Stomach (tissue), 9 donors: ENCODE measurements around the gene TSPAN10. TPM values are rescaled to one million over a fixed set of nuclear protein-coding genes. Genes with fewer than 3 reads are reported as not detected.

Experiments used
- DNase-seq, 2 donors: peaks; one replicate each; pipeline versions ENCODE4 v3.0.0 to v3.0.0-alpha.2; 2013 to 2019
- H3K27ac ChIP-seq, 5 donors: fragments of 200-600 bp in 4 of 5; sonication (generic) in 4 of 5; one replicate each; pipeline ENCODE4 v1.5.1; 2013 to 2019; ENCODE audit warnings: mild to moderate bottlenecking in 1 of 5, moderate library complexity in 1 of 5
- H3K27me3 ChIP-seq, 3 donors: fragments of 200-600 bp; sonication (generic); one replicate each; pipeline ENCODE4 v1.5.1; 2017 to 2019; ENCODE audit warnings: mixed run types in 1 of 3
- H3K36me3 ChIP-seq, 4 donors: fragments of 200-600 bp; sonication (generic); 1 replicate in 3 of 4; 2 replicates in 1 of 4; pipeline ENCODE4 v1.5.1; 2016 to 2019
- H3K4me1 ChIP-seq, 4 donors: fragments of 200-600 bp; sonication (generic); one replicate each; pipeline ENCODE4 v1.5.1; 2016 to 2019
- H3K4me3 ChIP-seq, 4 donors: fragments of 200-600 bp; sonication (generic) in 3 of 4; one replicate each; pipeline ENCODE4 v1.5.1; 2016 to 2019; ENCODE audit warnings: mild to moderate bottlenecking in 1 of 4
- H3K9me3 ChIP-seq, 4 donors: fragments of 200-600 bp; sonication (generic); one replicate each; pipeline ENCODE4 v1.5.1; 2016 to 2019
- EP300 ChIP-seq: sonication (generic); formaldehyde crosslinking; IDR thresholded peaks from one replicate; pipeline ENCODE4 v1.6.1; 2017; ENCODE audit warnings: antibody characterized with exemption
- POLR2A ChIP-seq, 4 donors: fragments of 450-650 bp; IDR thresholded peaks; one replicate each; pipeline ENCODE4 v1.6.1; 2016; ENCODE audit warnings: antibody characterized with exemption in 4 of 4, control low read depth in 2 of 4, mild to moderate bottlenecking in 1 of 4, moderate library complexity in 1 of 4
- POLR2AphosphoS5 ChIP-seq, 3 donors: sonication (generic); formaldehyde crosslinking; IDR thresholded peaks; one replicate each; pipeline ENCODE4 v1.6.1; 2016; ENCODE audit warnings: antibody characterized with exemption in 3 of 3
- WGBS, 5 donors: extraction: QIAGEN DNeasy Blood & Tissue Kit in 3 of 5; methylation state at CpG; one replicate each; pipeline versions ENCODE4 v1.1.5 to v1.1.7; 2013 to 2018; 5-methylcytosine and 5-hydroxymethylcytosine counted together
- intact Hi-C: fragments of 100-400 bp; cut with DNase I; formaldehyde crosslinking; loops from one replicate; pipeline ENCODE4 v1.15.1; 2023; ENCODE audit warnings: low total_unique reads
- polyA plus RNA-seq, 3 donors: library from polyadenylated mRNA; stranded (reverse); fragments of 200-250 nt; gene quantifications; one replicate each; pipeline ENCODE4 v1.2.3, GENCODE V29; 2013
- total RNA-seq, 5 donors: library from RNA; depleted of rRNA; stranded (reverse); fragments of >200 nt; gene quantifications; one replicate each; pipeline versions ENCODE4 v1.1.0 to v1.2.3, GENCODE V29; 2014 to 2016
- TF ChIP-seq, protein P1 (sequence below), 7 experiments: fragments of 450-650 bp in 4 of 7; fragments of 200-600 bp in 3 of 7; sonication (generic) in 3 of 7; IDR thresholded peaks; one replicate each; pipeline ENCODE4 v1.5.1; 2016 to 2019; ENCODE audit warnings: antibody characterized with exemption in 7 of 7, control low read depth in 2 of 7, mild to moderate bottlenecking in 1 of 7
- donor health status: healthy with polysubstance abuse.
- donor health status: Bipolar disorder and iron deficiency.
- donor health status: healthy.

The TSPAN10 gene
- total and polyA plus RNA-seq, 8 donors, result 1.1 to 1.5 (median 1.2) TPM; not detected in 5

DNA sequence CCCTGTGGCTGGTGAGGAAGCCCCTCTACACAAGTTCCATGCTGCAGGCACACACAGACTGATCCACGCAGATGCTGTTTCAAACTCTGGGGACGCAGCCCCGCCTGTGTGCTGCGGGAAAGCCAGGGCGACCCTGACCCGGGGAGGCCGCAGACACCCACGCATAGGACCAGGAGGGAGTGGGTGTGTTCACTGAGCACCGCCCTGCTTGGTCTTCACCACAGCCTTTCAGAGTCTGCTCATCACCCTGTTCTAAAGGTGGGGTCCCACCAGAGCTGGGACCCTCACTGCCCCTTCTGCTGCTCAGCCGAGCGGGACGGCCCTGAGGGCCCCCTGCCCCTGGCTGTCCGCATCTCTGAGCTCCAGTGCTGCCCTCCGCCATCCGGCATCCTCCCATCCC lies 7.5 kb downstream of the TSPAN10 start:
- peaks cover 0 to 11% (median 9%) of the 10 kb centered on the region in 4 donors for H3K9me3 ChIP-seq
- H3K4me3 ChIP-seq, result no peak overlapping the region
- TF ChIP-seq, protein P1, sequence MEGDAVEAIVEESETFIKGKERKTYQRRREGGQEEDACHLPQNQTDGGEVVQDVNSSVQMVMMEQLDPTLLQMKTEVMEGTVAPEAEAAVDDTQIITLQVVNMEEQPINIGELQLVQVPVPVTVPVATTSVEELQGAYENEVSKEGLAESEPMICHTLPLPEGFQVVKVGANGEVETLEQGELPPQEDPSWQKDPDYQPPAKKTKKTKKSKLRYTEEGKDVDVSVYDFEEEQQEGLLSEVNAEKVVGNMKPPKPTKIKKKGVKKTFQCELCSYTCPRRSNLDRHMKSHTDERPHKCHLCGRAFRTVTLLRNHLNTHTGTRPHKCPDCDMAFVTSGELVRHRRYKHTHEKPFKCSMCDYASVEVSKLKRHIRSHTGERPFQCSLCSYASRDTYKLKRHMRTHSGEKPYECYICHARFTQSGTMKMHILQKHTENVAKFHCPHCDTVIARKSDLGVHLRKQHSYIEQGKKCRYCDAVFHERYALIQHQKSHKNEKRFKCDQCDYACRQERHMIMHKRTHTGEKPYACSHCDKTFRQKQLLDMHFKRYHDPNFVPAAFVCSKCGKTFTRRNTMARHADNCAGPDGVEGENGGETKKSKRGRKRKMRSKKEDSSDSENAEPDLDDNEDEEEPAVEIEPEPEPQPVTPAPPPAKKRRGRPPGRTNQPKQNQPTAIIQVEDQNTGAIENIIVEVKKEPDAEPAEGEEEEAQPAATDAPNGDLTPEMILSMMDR (IDR thresholded peaks at IDR 0.05), result no peak
- TF ChIP-seq POLR2AphosphoS5 (IDR thresholded peaks at IDR 0.05) (no peak), POLR2A (IDR thresholded peaks at IDR 0.05) (no peak), EP300 (no peak)
- H3K36me3 ChIP-seq, result peaks cover 0 to 5% (median 0%) of the 10 kb centered on the region in 4 donors
- no peak for DNase-seq
- 86 to 91% (median 89%) methylated on average over 6 to 15 of the region's 15 CpGs for WGBS, 5 donors
- no peak overlapping the region for H3K27ac ChIP-seq
- intact Hi-C loops, result no loop called here
- peaks cover 14 to 30% (median 25%) of the 10 kb centered on the region in 3 donors for H3K27me3 ChIP-seq
- H3K4me1 ChIP-seq, result peaks cover 0 to 10% (median 5%) of the 10 kb centered on the region in 4 donors

GRCh38 chr17:81644976-81645952 lies 8.3 kb downstream of the TSPAN10 start:
- intact Hi-C loops, result no loop called here
- peaks cover 0 to 10% (median 5%) of the 10 kb centered on the region in 4 donors for H3K4me1 ChIP-seq
- DNase-seq, result no peak
- WGBS, 5 donors, result 77 to 90% (median 86%) methylated on average over 14 to 29 of the region's 29 CpGs
- no peak overlapping the region for H3K27ac ChIP-seq
- H3K27me3 ChIP-seq, result peaks cover 15 to 38% (median 31%) of the 10 kb centered on the region in 3 donors
- TF ChIP-seq, protein P1 (IDR thresholded peaks at IDR 0.05), result no peak
- no peak for TF ChIP-seq POLR2A (IDR thresholded peaks at IDR 0.05)
- TF ChIP-seq EP300, result no peak
- TF ChIP-seq POLR2AphosphoS5 (IDR thresholded peaks at IDR 0.05), result no peak
- peaks cover 0 to 5% (median 0%) of the 10 kb centered on the region in 4 donors for H3K36me3 ChIP-seq
- peaks cover 0 to 11% (median 9%) of the 10 kb centered on the region in 4 donors for H3K9me3 ChIP-seq
- no peak overlapping the region for H3K4me3 ChIP-seq

DNA sequence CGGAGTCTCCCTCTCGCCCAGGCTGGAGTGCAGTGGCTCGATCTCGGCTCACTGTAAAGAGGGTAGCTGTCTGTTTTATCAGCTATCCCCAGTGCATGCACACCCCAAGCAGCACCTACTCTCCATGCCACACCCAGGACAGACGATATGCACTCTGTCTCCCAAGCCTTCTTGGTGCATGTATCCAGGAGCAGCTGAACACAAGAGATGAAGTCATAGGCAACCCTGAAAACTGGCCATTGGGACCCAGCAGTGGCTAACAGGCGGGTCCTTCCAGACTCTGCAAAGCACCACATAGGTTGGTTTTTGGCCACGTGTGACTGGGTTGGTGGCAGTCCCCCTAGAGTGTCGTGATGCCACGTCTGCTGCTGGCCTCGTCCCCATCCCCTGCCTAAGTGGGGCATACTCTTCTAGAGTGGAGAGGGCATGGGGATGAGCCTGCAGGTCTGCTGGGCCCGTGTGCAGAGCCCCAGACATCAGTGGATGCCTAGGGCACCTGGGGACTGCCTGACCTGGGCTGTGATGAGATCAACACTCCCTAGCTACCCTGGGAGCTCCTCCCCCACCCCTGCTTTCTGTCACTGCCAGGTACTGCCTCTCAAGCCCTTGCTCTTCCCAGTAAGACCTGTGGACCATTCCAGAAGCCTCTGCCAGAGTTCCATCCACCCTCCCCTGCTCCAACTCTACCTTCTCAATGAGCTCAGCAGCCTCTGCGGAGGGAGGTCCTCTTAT lies 10.0 kb downstream of the TSPAN10 start:
- Histone ChIP-seq H3K4me1 (peaks cover 0 to 10% (median 5%) of the 10 kb centered on the region in 4 donors), H3K4me3 (no peak overlapping the region), H3K36me3 (peaks cover 0 to 5% (median 0%) of the 10 kb centered on the region in 4 donors), H3K9me3 (peaks cover 0 to 11% (median 9%) of the 10 kb centered on the region in 4 donors), H3K27ac (no peak overlapping the region), H3K27me3 (peaks cover 21 to 55% (median 41%) of the 10 kb centered on the region in 3 donors)
- intact Hi-C loops, result no loop called here
- WGBS, 5 donors, result 50 to 70% (median 62%) methylated on average over 7 to 12 of the region's 12 CpGs
- DNase-seq, result no peak
- TF ChIP-seq POLR2A (IDR thresholded peaks at IDR 0.05) (no peak), EP300 (no peak), POLR2AphosphoS5 (IDR thresholded peaks at IDR 0.05) (no peak)
- TF ChIP-seq, protein P1 (IDR thresholded peaks at IDR 0.05), result no peak

- peaks cover 0 to 10% (median 5%) of the 10 kb centered on the region in 4 donors for H3K4me1 ChIP-seq
- no peak overlapping the region for H3K4me3 ChIP-seq
- WGBS, 5 donors, result 17 to 47% (median 26%) methylated on average over 8 to 21 of the region's 21 CpGs
- no peak overlapping the region for H3K27ac ChIP-seq
- no peak for TF ChIP-seq POLR2AphosphoS5 (IDR thresholded peaks at IDR 0.05)
- no peak for TF ChIP-seq POLR2A (IDR thresholded peaks at IDR 0.05)
- TF ChIP-seq, protein P1 (IDR thresholded peaks at IDR 0.05), result no peak
- TF ChIP-seq EP300, result no peak
- H3K27me3 ChIP-seq, result peaks cover 21 to 60% (median 41%) of the 10 kb centered on the region in 3 donors
- DNase-seq, result no peak
- H3K9me3 ChIP-seq, result peaks cover 0 to 11% (median 9%) of the 10 kb centered on the region in 4 donors
- peaks cover 0 to 5% (median 0%) of the 10 kb centered on the region in 4 donors for H3K36me3 ChIP-seq
- intact Hi-C loops, result no loop called here
Measured at GRCh38 chr17:81647640-81648012, 10.6 kb downstream of the TSPAN10 start.
